Measurements from ENCODE around the gene MBOAT2.

Gene MBOAT2

DNA sequence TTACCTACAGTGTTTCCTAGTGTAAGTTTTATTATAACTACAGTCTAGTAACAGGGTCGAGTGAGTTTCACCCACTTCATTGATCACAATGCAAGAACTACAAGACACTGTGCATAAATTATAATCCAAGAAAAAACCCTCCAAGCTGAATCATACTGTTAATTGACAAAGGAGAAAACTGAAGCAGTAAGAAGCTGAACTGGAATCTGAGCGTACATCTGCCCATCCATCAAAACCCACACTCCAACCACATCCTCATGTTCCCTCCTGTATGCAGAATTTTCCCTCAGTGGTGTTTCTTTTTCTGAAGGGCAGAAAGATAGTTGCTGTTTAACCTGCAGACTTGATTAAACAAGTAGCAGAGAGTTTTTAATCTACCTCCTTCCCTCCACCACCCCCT is 116.6 kb downstream of the MBOAT2 start:
- no peaks in the 10 kb centered on the region for H3K27me3 ChIP-seq (replicated peaks; ENCODE audit: control insufficient read depth, insufficient read depth, low read length)
- no peak for DNase-seq (ENCODE audit: extremely low read depth, insufficient read length)

DNA sequence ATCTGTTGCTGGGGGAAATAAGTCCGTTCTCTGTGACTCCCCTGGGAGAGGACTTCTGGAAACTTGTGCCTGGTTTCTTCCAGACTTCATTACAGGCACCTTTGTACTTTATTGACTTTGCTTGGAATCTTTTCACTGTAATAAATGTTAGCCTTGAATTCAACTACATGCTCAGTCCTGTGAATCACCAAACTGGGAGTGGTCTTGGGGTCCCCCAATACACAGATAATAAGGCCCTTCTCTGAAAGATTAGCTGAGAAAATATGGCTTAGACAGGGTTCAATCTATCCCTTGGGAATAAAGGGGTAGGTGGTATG is 117.3 kb downstream of the MBOAT2 start:
- no peaks in the 10 kb centered on the region for H3K36me3 ChIP-seq (ENCODE audit: control insufficient read depth, insufficient read depth, low read length)
- no peak for DNase-seq (ENCODE audit: extremely low read depth, insufficient read length)
- TF ChIP-seq, protein P1, sequence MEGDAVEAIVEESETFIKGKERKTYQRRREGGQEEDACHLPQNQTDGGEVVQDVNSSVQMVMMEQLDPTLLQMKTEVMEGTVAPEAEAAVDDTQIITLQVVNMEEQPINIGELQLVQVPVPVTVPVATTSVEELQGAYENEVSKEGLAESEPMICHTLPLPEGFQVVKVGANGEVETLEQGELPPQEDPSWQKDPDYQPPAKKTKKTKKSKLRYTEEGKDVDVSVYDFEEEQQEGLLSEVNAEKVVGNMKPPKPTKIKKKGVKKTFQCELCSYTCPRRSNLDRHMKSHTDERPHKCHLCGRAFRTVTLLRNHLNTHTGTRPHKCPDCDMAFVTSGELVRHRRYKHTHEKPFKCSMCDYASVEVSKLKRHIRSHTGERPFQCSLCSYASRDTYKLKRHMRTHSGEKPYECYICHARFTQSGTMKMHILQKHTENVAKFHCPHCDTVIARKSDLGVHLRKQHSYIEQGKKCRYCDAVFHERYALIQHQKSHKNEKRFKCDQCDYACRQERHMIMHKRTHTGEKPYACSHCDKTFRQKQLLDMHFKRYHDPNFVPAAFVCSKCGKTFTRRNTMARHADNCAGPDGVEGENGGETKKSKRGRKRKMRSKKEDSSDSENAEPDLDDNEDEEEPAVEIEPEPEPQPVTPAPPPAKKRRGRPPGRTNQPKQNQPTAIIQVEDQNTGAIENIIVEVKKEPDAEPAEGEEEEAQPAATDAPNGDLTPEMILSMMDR (IDR thresholded peaks at IDR 0.05; ENCODE audit: insufficient read depth, low read length, poor library complexity, severe bottlenecking), result no peak
- H3K27me3 ChIP-seq (replicated peaks; ENCODE audit: control insufficient read depth, insufficient read depth, low read length), result no peaks in the 10 kb centered on the region
- H3K4me3 ChIP-seq (replicated peaks; ENCODE audit: low read depth, low read length), result no peak overlapping the region

More for the DNA sequence above, 116.6 kb downstream of the MBOAT2 start:
- H3K4me3 ChIP-seq (replicated peaks; ENCODE audit: low read depth, low read length), result no peak overlapping the region
- TF ChIP-seq, protein P1 (IDR thresholded peaks at IDR 0.05; ENCODE audit: insufficient read depth, low read length, poor library complexity, severe bottlenecking), result no peak
- no peaks in the 10 kb centered on the region for H3K36me3 ChIP-seq (ENCODE audit: control insufficient read depth, insufficient read depth, low read length)

DNA sequence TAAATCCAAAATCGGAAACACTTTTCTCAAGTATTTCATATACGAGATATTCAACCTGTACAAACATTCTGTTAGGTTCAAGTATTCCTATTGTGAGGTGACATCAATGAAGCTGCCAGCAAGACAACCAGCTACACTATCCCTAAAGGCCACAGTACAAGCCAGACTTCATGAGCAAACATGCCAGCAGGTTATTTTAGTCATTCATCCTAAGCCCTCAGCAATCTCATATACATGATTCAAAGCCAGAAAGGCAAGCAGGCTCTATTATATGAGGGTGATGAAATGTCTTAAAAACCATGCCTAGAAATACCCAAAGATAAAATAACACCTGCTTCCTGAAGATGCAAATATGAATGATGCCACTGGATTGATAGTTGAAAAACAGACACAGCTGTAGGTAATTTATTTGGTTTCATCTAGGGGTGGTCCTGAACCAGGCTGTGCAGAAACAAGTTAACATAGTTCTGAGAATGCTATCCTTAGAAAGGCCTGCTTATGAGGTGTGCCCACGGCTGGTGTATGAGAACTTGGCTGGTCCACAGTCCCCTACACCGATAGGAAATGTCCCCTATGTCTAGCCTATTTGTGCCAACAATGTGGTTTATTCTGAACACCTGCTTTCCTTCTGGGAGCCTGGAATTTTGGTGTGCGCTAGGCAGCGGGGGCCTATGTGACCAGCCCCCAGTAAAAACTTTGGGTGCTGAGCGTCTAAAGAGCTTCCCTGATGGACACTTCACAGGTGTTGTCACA is 117.9 kb downstream of the MBOAT2 start:
- Histone ChIP-seq H3K4me3 (replicated peaks; ENCODE audit: low read depth, low read length) (no peak overlapping the region), H3K36me3 (ENCODE audit: control insufficient read depth, insufficient read depth, low read length) (no peaks in the 10 kb centered on the region), H3K27me3 (replicated peaks; ENCODE audit: control insufficient read depth, insufficient read depth, low read length) (no peaks in the 10 kb centered on the region)
- TF ChIP-seq, protein P1 (IDR thresholded peaks at IDR 0.05; ENCODE audit: insufficient read depth, low read length, poor library complexity, severe bottlenecking), result no peak
- no peak for DNase-seq (ENCODE audit: extremely low read depth, insufficient read length)

DNA sequence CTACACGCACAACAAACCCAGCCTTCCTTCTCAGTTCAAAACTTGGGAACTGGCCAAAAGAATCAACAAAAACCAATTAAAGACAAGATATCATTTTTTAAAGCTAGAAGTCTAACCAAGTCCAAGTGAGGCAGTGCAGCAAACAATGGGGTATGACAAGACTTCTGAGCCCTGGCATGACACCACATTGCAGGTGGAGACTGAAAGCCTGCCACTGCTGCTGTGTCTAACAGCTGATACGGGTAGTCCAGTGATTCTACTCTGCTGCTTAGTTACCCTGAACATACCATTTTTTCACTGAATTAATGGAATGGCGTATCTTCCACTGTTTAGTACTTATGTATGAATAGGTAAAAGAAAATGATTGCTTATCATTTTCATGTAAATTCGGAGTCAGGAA is 118.7 kb downstream of the MBOAT2 start:
- Histone ChIP-seq H3K4me3 (replicated peaks; ENCODE audit: low read depth, low read length) (no peak overlapping the region), H3K36me3 (ENCODE audit: control insufficient read depth, insufficient read depth, low read length) (no peaks in the 10 kb centered on the region), H3K27me3 (replicated peaks; ENCODE audit: control insufficient read depth, insufficient read depth, low read length) (no peaks in the 10 kb centered on the region)
- no peak for DNase-seq (ENCODE audit: extremely low read depth, insufficient read length)
- TF ChIP-seq, protein P1 (IDR thresholded peaks at IDR 0.05; ENCODE audit: insufficient read depth, low read length, poor library complexity, severe bottlenecking), result no peak

DNA sequence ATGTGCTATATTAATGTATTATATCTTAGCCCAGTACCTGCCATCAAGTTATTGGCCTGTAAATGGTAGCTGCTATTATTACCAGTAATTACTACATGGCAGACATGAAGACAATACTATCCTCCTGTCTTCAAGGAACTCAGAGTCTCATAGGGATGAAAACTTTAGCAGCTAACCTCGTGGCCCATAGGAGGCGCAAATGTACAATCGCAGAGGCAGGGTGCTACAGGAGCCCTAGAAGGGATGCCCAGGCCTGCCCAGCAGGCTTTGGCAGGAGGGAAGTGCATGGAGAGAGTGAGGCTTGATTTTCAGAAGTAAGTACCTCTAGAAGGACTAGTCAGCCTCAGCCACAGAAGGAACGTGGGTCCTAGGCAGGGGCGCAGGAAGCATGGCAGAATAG is 121.4 kb downstream of the MBOAT2 start:
- Histone ChIP-seq H3K4me3 (replicated peaks; ENCODE audit: low read depth, low read length) (no peak overlapping the region), H3K36me3 (ENCODE audit: control insufficient read depth, insufficient read depth, low read length) (no peaks in the 10 kb centered on the region), H3K27me3 (replicated peaks; ENCODE audit: control insufficient read depth, insufficient read depth, low read length) (no peaks in the 10 kb centered on the region)
- TF ChIP-seq, protein P1 (IDR thresholded peaks at IDR 0.05; ENCODE audit: insufficient read depth, low read length, poor library complexity, severe bottlenecking), result peak; percentile 49
- no peak for DNase-seq (ENCODE audit: extremely low read depth, insufficient read length)

DNA sequence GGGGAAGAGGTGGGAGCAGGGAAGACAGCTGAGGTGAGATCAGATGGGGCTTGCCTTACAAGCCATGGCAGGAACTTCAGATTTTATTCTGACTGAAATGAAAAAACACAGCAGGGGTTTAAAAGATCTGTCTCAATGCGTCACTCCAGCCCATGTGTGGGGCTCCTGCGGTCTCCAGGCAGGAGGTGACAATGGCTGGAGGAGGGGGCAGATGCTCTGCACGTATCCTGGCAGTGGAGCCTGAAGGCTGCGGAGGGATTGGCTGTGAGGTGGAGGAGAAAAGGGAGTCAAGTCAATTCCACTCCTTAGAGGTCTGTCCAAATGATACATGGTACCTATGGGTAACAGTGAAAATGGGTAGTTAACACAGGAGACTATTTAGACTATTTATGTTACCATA is 125.6 kb downstream of the MBOAT2 start:
- TF ChIP-seq, protein P1 (IDR thresholded peaks at IDR 0.05; ENCODE audit: insufficient read depth, low read length, poor library complexity, severe bottlenecking), result no peak
- no peak for DNase-seq (ENCODE audit: extremely low read depth, insufficient read length)

More for the DNA sequence above, 125.6 kb downstream of the MBOAT2 start:
- Histone ChIP-seq H3K27me3 (replicated peaks; ENCODE audit: control insufficient read depth, insufficient read depth, low read length) (no peaks in the 10 kb centered on the region), H3K4me3 (replicated peaks; ENCODE audit: low read depth, low read length) (no peak overlapping the region), H3K36me3 (ENCODE audit: control insufficient read depth, insufficient read depth, low read length) (no peaks in the 10 kb centered on the region)
